HepG2 (cell line): Measurements from ENCODE around the gene AP4E1. TPM values are rescaled to one million over a fixed set of nuclear protein-coding genes. Genes with fewer than 3 reads are reported as not detected.

ENCODE experiments used
- ATAC-seq: fragments of 200-7000 bp; cut with Tn5 transposase; 3 replicates; pipeline ENCODE4 v1.9.1; 2020; ENCODE audit warnings: mild to moderate bottlenecking, moderate library complexity
- BruUV-seq: library from RNA; stranded (reverse); fragments of 400-500 nt; replicated peaks from 2 replicates; lab custom pipeline; 2021; lab: Mats Ljungman, UMichigan
- CTCF ChIA-PET: fragments of 300-600 bp; formaldehyde crosslinking; extraction: SDS; loops from one replicate; lab custom pipeline; 2021; ENCODE audit warnings: low total read pairs, inconsistent platforms, low intra/inter-chr PET ratio; lab: Yijun Ruan, JAX
- POLR2A ChIA-PET: fragments of 350-600 bp; sonication (Branson Sonifier 250); formaldehyde crosslinking; loops from one replicate; lab custom pipeline; 2020; ENCODE audit warnings: antibody characterized with exemption, inconsistent platforms; lab: Yijun Ruan, JAX
- DNase-seq: peaks from one replicate; pipeline ENCODE4 v3.0.0-alpha.2; 2015; ENCODE audit warnings: low spot score
- FAIRE-seq: peaks from 3 replicates; lab custom pipeline; 2011; peaks lifted over from hg19 to GRCh38; lab: Jason Lieb, UNC
- H2AFZ ChIP-seq: one replicate; pipeline ENCODE4 v1.6.1; 2011; ENCODE audit warnings: low read length, inconsistent platforms
- H3K27ac ChIP-seq: fragments of 300-600 bp; 3 replicates; pipeline ENCODE4 v1.8.0; 2011; ENCODE audit warnings: mixed run types, mild to moderate bottlenecking, mixed read lengths, low read length, inconsistent platforms; ENCODE audit not compliant: insufficient read depth; ENCODE audit errors: extremely low read length
- H3K27me3 ChIP-seq, 2 experiments: fragments of 200-600 bp in 1 of 2; 2 replicates in 1 of 2; 3 replicates in 1 of 2; pipeline versions ENCODE4 v1.6.0 to v1.8.0; 2011; ENCODE audit warnings: low read length in 2 of 2, mild to moderate bottlenecking in 2 of 2, moderate library complexity in 2 of 2, inconsistent platforms in 1 of 2; ENCODE audit not compliant: insufficient read depth in 2 of 2, control insufficient read depth in 1 of 2
- H3K36me3 ChIP-seq, 2 experiments: fragments of 200-600 bp in 1 of 2; replicated peaks in 1 of 2; 2 replicates in 1 of 2; 3 replicates in 1 of 2; pipeline versions ENCODE4 v1.5.1 to v1.8.0; 2011; ENCODE audit warnings: low read length in 2 of 2, inconsistent platforms in 1 of 2; ENCODE audit not compliant: insufficient read depth in 2 of 2, control insufficient read depth in 1 of 2
- H3K4me1 ChIP-seq: 2 replicates; pipeline ENCODE4 v1.5.1; 2012; ENCODE audit warnings: low read length, inconsistent platforms; ENCODE audit not compliant: insufficient read depth
- H3K4me2 ChIP-seq: 2 replicates; pipeline ENCODE4 v1.6.0; 2011; ENCODE audit warnings: low read depth, low read length, inconsistent platforms
- H3K4me3 ChIP-seq, 3 experiments: fragments of 200-600 bp in 1 of 3; sonication (generic), shearing (Covaris generic) in 1 of 3; replicated peaks in 1 of 3; 2 replicates each; pipeline ENCODE4 v1.5.1; 2011 to 2016; ENCODE audit warnings: low read length in 3 of 3, inconsistent platforms in 2 of 3, low read depth in 2 of 3, mild to moderate bottlenecking in 2 of 3, control low read depth in 1 of 3, mixed read lengths in 1 of 3; ENCODE audit not compliant: insufficient read depth in 1 of 3
- H3K79me2 ChIP-seq: one replicate; pipeline ENCODE4 v1.6.1; 2011; ENCODE audit warnings: low read length, inconsistent platforms; ENCODE audit not compliant: insufficient read depth
- H3K9ac ChIP-seq: 2 replicates; pipeline ENCODE4 v1.6.0; 2011; ENCODE audit warnings: mild to moderate bottlenecking, low read depth, low read length, inconsistent platforms; ENCODE audit not compliant: insufficient read depth
- H3K9me3 ChIP-seq: 2 replicates; pipeline ENCODE4 v1.5.1; 2012; ENCODE audit warnings: mild to moderate bottlenecking, low read length
- H4K20me1 ChIP-seq: 2 replicates; pipeline ENCODE4 v1.6.0; 2011; ENCODE audit warnings: inconsistent platforms, mild to moderate bottlenecking, low read length, moderate library complexity; ENCODE audit not compliant: insufficient read depth
- ARID2 ChIP-seq: sonication (generic); formaldehyde crosslinking; IDR thresholded peaks from 2 replicates; pipeline ENCODE4 v1.8.1; 2022; ENCODE audit warnings: mild to moderate bottlenecking, missing genetic modification reagents, borderline replicate concordance
- MYNN ChIP-seq: sonication (generic); formaldehyde crosslinking; IDR thresholded peaks from 2 replicates; pipeline ENCODE4 v1.4.0; 2020; ENCODE audit warnings: mild to moderate bottlenecking, low read depth, missing genetic modification reagents
- NFATC3 ChIP-seq: sonication (generic); formaldehyde crosslinking; IDR thresholded peaks from 2 replicates; pipeline ENCODE4 v1.5.1; 2020; ENCODE audit warnings: mild to moderate bottlenecking, missing genetic modification reagents
- POGZ ChIP-seq: sonication (generic); formaldehyde crosslinking; IDR thresholded peaks from 2 replicates; pipeline ENCODE4 v1.4.0; 2020; ENCODE audit warnings: mild to moderate bottlenecking, missing genetic modification reagents
- POLR2AphosphoS2 ChIP-seq: IDR thresholded peaks from 2 replicates; pipeline ENCODE4 v1.6.1; 2011; ENCODE audit warnings: low read depth, low read length, improper control_type of control experiment
- SALL2 ChIP-seq: sonication (generic); formaldehyde crosslinking; IDR thresholded peaks from 2 replicates; pipeline ENCODE4 v1.8.1; 2023; ENCODE audit warnings: mild to moderate bottlenecking, missing genetic modification reagents, inconsistent platforms
- SOX5 ChIP-seq: IDR thresholded peaks from 2 replicates; pipeline ENCODE4 v1.6.1; 2016; ENCODE audit warnings: borderline replicate concordance
- ZBTB21 ChIP-seq: sonication (generic); formaldehyde crosslinking; IDR thresholded peaks from 2 replicates; pipeline ENCODE4 v1.4.0; 2020; ENCODE audit warnings: missing genetic modification reagents
- ZFP36 ChIP-seq: fragments of 150-350 bp; IDR thresholded peaks from 2 replicates; pipeline ENCODE4 v1.6.1; 2018; ENCODE audit warnings: borderline replicate concordance, low read length, low read depth; ENCODE audit not compliant: partially characterized antibody
- ZMYM3 ChIP-seq: sonication (generic); formaldehyde crosslinking; IDR thresholded peaks from 2 replicates; pipeline ENCODE4 v1.5.1; 2020; ENCODE audit warnings: mild to moderate bottlenecking, missing genetic modification reagents
- ZNF563 ChIP-seq: sonication (generic); formaldehyde crosslinking; IDR thresholded peaks from 2 replicates; pipeline ENCODE4 v1.8.0; 2022; ENCODE audit warnings: mild to moderate bottlenecking, moderate library complexity, missing genetic modification reagents
- WGBS: methylation state at CpG from one replicate; pipeline ENCODE4 v1.1.6; 2017; ENCODE audit warnings: low lambda C conversion rate; 5-methylcytosine and 5-hydroxymethylcytosine counted together
- in situ Hi-C: cut with HindIII; loops from 2 replicates; pipeline ENCODE4 v1.10.0; 2017; ENCODE audit warnings: low pct_unique_long_range_greater_than_20kb; ENCODE audit not compliant: extremely low pct_ligation_motif_present
- intact Hi-C: fragments of 100-400 bp; cut with micrococcal nuclease; formaldehyde crosslinking; loops from one replicate; pipeline ENCODE4 v1.10.0; 2022; ENCODE audit not compliant: unreplicated experiment
- polyA plus RNA-seq, 8 experiments: library from polyadenylated mRNA; depleted of rRNA in 3 of 8; stranded (reverse) in 7 of 8; unstranded in 1 of 8; fragments of >200 nt; fragmentation: Illumina TruSeq in 4 of 8; extraction: Trizol in 4 of 8; gene quantifications; 2 replicates each; pipeline versions ENCODE4 v1.2.1 to v1.2.3, GENCODE V29; 2011 to 2016; ENCODE audit warnings: low read depth in 4 of 8, missing spikeins in 1 of 8, mixed read lengths in 1 of 8; ENCODE audit not compliant: insufficient read depth in 1 of 8
- total RNA-seq, 5 experiments: library from RNA; depleted of rRNA; stranded (reverse); fragments of >200 nt; fragmentation: Illumina TruSeq; extraction: Trizol; gene quantifications; 2 replicates each; pipeline ENCODE4 v1.2.3, GENCODE V29; 2016; ENCODE audit warnings: low read depth in 1 of 5
- TF ChIP-seq, protein P1 (sequence below): sonication (generic); formaldehyde crosslinking; IDR thresholded peaks from 2 replicates; pipeline ENCODE4 v1.4.0; 2020; ENCODE audit warnings: missing genetic modification reagents

AP4E1 gene
- total and polyA plus RNA-seq, 2 of the 13 experiments (the other 11 are each of a cell fraction or from before 2014, with no cell fraction given): 2.2 to 7.8 TPM

GRCh38 chr15:50978580-50978979, 70.1 kb downstream of the AP4E1 start (continued):
- TF ChIP-seq, protein P1, sequence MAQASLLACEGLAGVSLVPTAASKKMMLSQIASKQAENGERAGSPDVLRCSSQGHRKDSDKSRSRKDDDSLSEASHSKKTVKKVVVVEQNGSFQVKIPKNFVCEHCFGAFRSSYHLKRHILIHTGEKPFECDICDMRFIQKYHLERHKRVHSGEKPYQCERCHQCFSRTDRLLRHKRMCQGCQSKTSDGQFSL (CRISPR knock-in tag): no peak
- TF ChIP-seq ZFP36 (no peak), SALL2 (no peak), MYNN (CRISPR knock-in tag) (no peak), ZBTB21 (no peak), POGZ (CRISPR knock-in tag) (no peak), SOX5 (CRISPR knock-in tag) (no peak), ZMYM3 (CRISPR knock-in tag) (no peak), ARID2 (CRISPR knock-in tag) (no peak), POLR2AphosphoS2 (no peak)

DNA sequence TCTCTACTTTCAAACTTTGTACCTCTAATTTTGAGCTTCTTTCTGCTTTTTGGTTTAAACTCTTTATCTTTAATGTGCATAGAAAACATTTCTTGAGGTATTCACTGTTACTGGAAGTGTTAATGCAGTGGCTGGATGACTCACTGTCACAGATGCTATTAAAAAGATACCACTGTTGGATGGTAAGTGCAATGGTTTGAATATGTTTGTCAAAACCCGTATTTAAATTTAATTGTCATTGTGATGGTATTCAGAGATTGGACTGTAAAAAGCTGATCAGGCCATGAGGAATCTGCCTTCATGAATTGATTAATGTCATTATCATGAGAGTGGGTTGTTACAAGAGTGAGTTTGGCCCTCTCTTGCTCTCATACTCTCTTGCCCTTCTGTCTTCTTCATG, 70.6 kb downstream of the AP4E1 start:
- no peak overlapping the region for H2AFZ ChIP-seq
- TF ChIP-seq NFATC3 (no peak), ZNF563 (CRISPR knock-in tag) (no peak)
- TF ChIP-seq, all 625 proteins: peak for 0
- H3K79me2 ChIP-seq: no peaks in the 10 kb centered on the region
- H3K9ac ChIP-seq: no peak overlapping the region
- POLR2A ChIA-PET: no interaction called here
- no peaks in the 10 kb centered on the region for H4K20me1 ChIP-seq
- intact Hi-C loops (no loop called here), in situ Hi-C loops (no loop called here)
- no peaks in the 10 kb centered on the region for H3K4me1 ChIP-seq
- no peaks in the 10 kb centered on the region for H3K27me3 ChIP-seq
- H3K36me3 ChIP-seq: peaks cover 1 to 10% of the 10 kb centered on the region in 2 experiments; a peak in 3 of 5 replicates
- H3K4me3 ChIP-seq: no peak overlapping the region
- CTCF ChIA-PET: no interaction called here
- no peak for DNase-seq
- BruUV-seq: no TSS peak
- WGBS: 97% methylated on average over 1 of the region's 1 CpG
- no peak for ATAC-seq
- H3K4me2 ChIP-seq: no peak overlapping the region
- H3K9me3 ChIP-seq: no peaks in the 10 kb centered on the region
- no peak overlapping the region for H3K27ac ChIP-seq
- FAIRE-seq: no peak
